Measurements from ENCODE around the gene SPECC1L.

- no peak for TF ChIP-seq EZH2 (IDR thresholded peaks at IDR 0.05)
- TF ChIP-seq POLR2AphosphoS5 (IDR thresholded peaks at IDR 0.05; ENCODE audit: borderline replicate concordance, low read depth, low read length), result no peak
- no peak for TF ChIP-seq FOXP2 (optimal IDR thresholded peaks at IDR 0.05; ENCODE audit: control extremely low read depth, extremely low read length, insufficient read depth)
Observed at GRCh38 chr22:24394254-24394653, 123.6 kb downstream of the SPECC1L start.
